SU-DHL-6 (cell line): ENCODE results near the gene SCARB2.

Experiments
- CTCF ChIP-seq: fragments of 200-600 bp; sonication (generic); IDR thresholded peaks from one replicate; pipeline ENCODE4 v1.5.1; 2017; ENCODE audit warnings: antibody characterized with exemption, mild to moderate bottlenecking, low read length, moderate library complexity; ENCODE audit not compliant: insufficient read depth, poor library complexity, severe bottlenecking
- EZH2phosphoT487 ChIP-seq: fragments of 200-600 bp; sonication (generic), shearing (Covaris generic); conservative IDR thresholded peaks from 2 replicates; pipeline ENCODE4 v1.6.1; 2018; ENCODE audit warnings: mild to moderate bottlenecking, antibody characterized with exemption, low read length, moderate library complexity, mixed read lengths

GRCh38 chr4:76204936-76205335 is 8.7 kb downstream of the SCARB2 start:
- no peak for TF ChIP-seq CTCF
- no peak for TF ChIP-seq EZH2phosphoT487
